GM12878 (cell line): Measurements from ENCODE around the gene DENND1A. TPM values are rescaled to one million over a fixed set of nuclear protein-coding genes. Genes with fewer than 3 reads are reported as not detected.
A peak's percentile ranks its signal among the peaks of the same experiment; 100 is the strongest.
"Not testable (repeated sequence)": the region's sequence is repeated elsewhere in the genome, so short reads cannot be mapped to it uniquely, and the experiment has no call there.

ENCODE experiments used
- ATAC-seq: fragments of 200-7000 bp; cut with Tn5 transposase; 3 replicates; pipeline ENCODE4 v1.9.1; 2020; ENCODE audit warnings: mild to moderate bottlenecking, moderate library complexity
- BruUV-seq: library from RNA; stranded (reverse); fragments of 400-500 nt; replicated peaks from 2 replicates; lab custom pipeline; 2021; lab: Mats Ljungman, UMichigan
- CTCF ChIA-PET: fragments of 300-600 bp; sonication (Branson Sonifier 250); formaldehyde crosslinking; extraction: SDS; loops from one replicate; lab custom pipeline; 2021; ENCODE audit warnings: inconsistent platforms; lab: Yijun Ruan, JAX
- POLR2A ChIA-PET: fragments of 350-600 bp; formaldehyde crosslinking; extraction: SDS; loops from one replicate; lab custom pipeline; 2021; ENCODE audit warnings: inconsistent platforms; lab: Charles Lee
- RAD21 ChIA-PET: fragments of 300-600 bp; sonication (Branson Sonifier 250); formaldehyde crosslinking; loops from one replicate; lab custom pipeline; 2023; ENCODE audit warnings: antibody characterized with exemption; ENCODE audit not compliant: unreplicated experiment; lab: Charles Lee
- SMC1A ChIA-PET: fragments of 300-600 bp; sonication (Branson Sonifier 250); formaldehyde crosslinking; loops from one replicate; lab custom pipeline; 2023; ENCODE audit not compliant: unreplicated experiment, uncharacterized antibody; lab: Charles Lee
- DNase-seq: peaks from one replicate; pipeline ENCODE4 v3.0.0-alpha.2; 2011; ENCODE audit warnings: low read depth, low spot score
- FAIRE-seq: peaks from 3 replicates; lab custom pipeline; 2011; peaks lifted over from hg19 to GRCh38; lab: Jason Lieb, UNC
- H2AFZ ChIP-seq: 2 replicates; pipeline ENCODE4 v1.6.0; 2011; ENCODE audit warnings: low read depth, low read length, control low read depth; ENCODE audit not compliant: control insufficient read depth
- H3K27ac ChIP-seq: 2 replicates; pipeline ENCODE4 v1.5.1; 2011; ENCODE audit warnings: control low read depth; ENCODE audit not compliant: control insufficient read depth, insufficient read depth
- H3K27me3 ChIP-seq, 2 experiments: replicated peaks in 1 of 2; 2 replicates each; pipeline versions ENCODE4 v1.6.0 to v1.6.1; 2011; ENCODE audit warnings: low read length in 1 of 2; ENCODE audit not compliant: control insufficient read depth in 2 of 2, insufficient read depth in 2 of 2
- H3K36me3 ChIP-seq, 2 experiments: 2 replicates each; pipeline ENCODE4 v1.5.1; 2011; ENCODE audit warnings: low read length in 1 of 2; ENCODE audit not compliant: control insufficient read depth in 2 of 2, insufficient read depth in 2 of 2
- H3K4me1 ChIP-seq: 2 replicates; pipeline ENCODE4 v1.6.1; 2011; ENCODE audit warnings: mild to moderate bottlenecking, low read length, moderate library complexity, mixed read lengths; ENCODE audit not compliant: control insufficient read depth, insufficient read depth
- H3K4me2 ChIP-seq: 2 replicates; pipeline ENCODE4 v1.6.0; 2011; ENCODE audit warnings: control low read depth; ENCODE audit not compliant: control insufficient read depth, insufficient read depth
- H3K4me3 ChIP-seq: fragments of 200-600 bp; sonication (generic); 2 replicates; pipeline ENCODE4 v1.5.1; 2016
- H3K79me2 ChIP-seq: 2 replicates; pipeline ENCODE4 v1.6.0; 2011; ENCODE audit warnings: low read length; ENCODE audit not compliant: control insufficient read depth, insufficient read depth
- H3K9ac ChIP-seq: 2 replicates; pipeline ENCODE4 v1.8.0; 2011; ENCODE audit warnings: low read length, control low read depth, mixed read lengths; ENCODE audit not compliant: control insufficient read depth, insufficient read depth
- H3K9me3 ChIP-seq: replicated peaks from 3 replicates; pipeline ENCODE4 v1.5.1; 2011; ENCODE audit warnings: mild to moderate bottlenecking, low read length; ENCODE audit not compliant: control insufficient read depth, insufficient read depth
- H4K20me1 ChIP-seq: 2 replicates; pipeline ENCODE4 v1.6.0; 2011; ENCODE audit not compliant: control insufficient read depth, insufficient read depth
- HDGF ChIP-seq: fragments of 450-650 bp; IDR thresholded peaks from 2 replicates; pipeline ENCODE4 v1.6.1; 2016; ENCODE audit warnings: antibody characterized with exemption
- POLR2A ChIP-seq: IDR thresholded peaks from 2 replicates; pipeline ENCODE4 v1.6.1; 2011; ENCODE audit warnings: low read depth, mild to moderate bottlenecking, low read length
- SMARCA5 ChIP-seq: fragments of 450-650 bp; IDR thresholded peaks from 2 replicates; pipeline ENCODE4 v1.6.1; 2017; ENCODE audit warnings: mild to moderate bottlenecking
- WGBS: methylation state at CpG from one replicate; pipeline ENCODE4 v1.1.6; 2016; ENCODE audit warnings: low lambda C conversion rate; ENCODE audit not compliant: insufficient replicate concordance, insufficient coverage; ENCODE audit errors: missing lambda C conversion rate; 5-methylcytosine and 5-hydroxymethylcytosine counted together
- in situ Hi-C: fragments of 300-500 bp; cut with MboI; formaldehyde crosslinking; loops from 9 replicates; pipeline ENCODE4 v1.14.3; 2018; ENCODE audit warnings: mixed read lengths
- intact Hi-C: fragments of 100-400 bp; cut with micrococcal nuclease; formaldehyde crosslinking; loops from one replicate; pipeline ENCODE4 v1.14.2; 2022; ENCODE audit not compliant: unreplicated experiment
- polyA plus RNA-seq, 11 experiments: library from polyadenylated mRNA; depleted of rRNA in 4 of 11; unstranded in 6 of 11; stranded (reverse) in 5 of 11; fragments of >200 nt; fragmentation: Nextera tagmentation in 4 of 11; fragmentation: Illumina TruSeq in 1 of 11; extraction: Ambion mirVana in 4 of 11; extraction: Trizol in 1 of 11; gene quantifications; 1 replicate in 1 of 11; 2 replicates in 10 of 11; pipeline versions ENCODE4 v1.2.1 to v1.2.3, GENCODE V29; 2011 to 2016; ENCODE audit warnings: inconsistent platforms in 2 of 11, missing spikeins in 2 of 11, low read depth in 1 of 11
- total RNA-seq, 4 experiments: library from RNA; depleted of rRNA in 3 of 4; stranded (reverse); fragments of >200 nt in 3 of 4; fragmentation: Illumina TruSeq in 1 of 4; extraction: Trizol in 1 of 4; gene quantifications; 2 replicates each; pipeline versions ENCODE4 v1.2.1 to v1.2.3, GENCODE V29; 2013 to 2021

DENND1A gene
- total and polyA plus RNA-seq, 10 of the 15 experiments (the other 5 are each of a cell fraction or from before 2014, with no cell fraction given): 14.1 to 48.6 (median 35.2) TPM

DNA sequence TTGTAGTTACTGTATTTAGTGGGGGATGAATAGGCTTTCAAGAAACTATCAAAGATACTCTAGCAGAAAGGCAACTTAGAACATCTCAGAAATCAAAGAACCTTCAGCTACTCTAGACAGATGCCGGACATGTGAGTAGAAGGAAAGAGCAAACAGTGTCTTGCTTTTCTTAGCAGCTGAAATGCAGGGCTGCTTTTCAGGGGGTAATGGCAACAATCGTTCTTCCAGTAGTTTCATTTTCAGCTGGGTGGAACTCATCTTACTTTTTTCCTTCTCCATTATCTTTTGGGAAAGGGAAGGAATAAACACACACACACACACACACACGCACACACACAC is 292.4 kb downstream of the DENND1A start:
- Histone ChIP-seq H3K9ac (no peak overlapping the region), H3K4me3 (no peak overlapping the region), H3K27me3 (no peaks in the 10 kb centered on the region), H3K27ac (no peak overlapping the region), H3K36me3 (no peaks in the 10 kb centered on the region; a peak in 1 of 4 replicates), H3K79me2 (no peaks in the 10 kb centered on the region), H3K9me3 (no peaks in the 10 kb centered on the region), H4K20me1 (no peaks in the 10 kb centered on the region), H3K4me1 (peaks cover 7% of the 10 kb centered on the region), H3K4me2 (peak overlapping the region; percentile 57), H2AFZ (no peak overlapping the region)
- no peak for FAIRE-seq
- RAD21 ChIA-PET: interaction anchor here (0.7 to 4.1 kb wide), 35 partner anchors 11 to 407 kb away, joined by 3 to 22 read pairs (median 4); partner anchors contain the start of gene DENND1A
- POLR2A ChIA-PET: interaction anchor here (0.5 to 1.3 kb wide), 10 partner anchors 9 to 451 kb away, joined by 3 to 8 read pairs (median 4); no protein-coding TSS in a partner anchor
- in situ Hi-C loops: no loop called here
- peak; percentile 16; the same call in 1 of the 2 replicates for TF ChIP-seq SMARCA5
- 0 out of 2 replicates have a peak, but pooled peaks have one; percentile 29 for TF ChIP-seq HDGF
- no peak for TF ChIP-seq POLR2A
- no peak for DNase-seq
- BruUV-seq: no TSS peak
- CTCF ChIA-PET: interaction anchor here (0.6 to 2.7 kb wide), 17 partner anchors 11 to 403 kb away, joined by 3 to 10 read pairs (median 3); no protein-coding TSS in a partner anchor
- SMC1A ChIA-PET: interaction anchor here (0.7 to 3.9 kb wide), 42 partner anchors 9 to 451 kb away, joined by 3 to 26 read pairs (median 4); no protein-coding TSS in a partner anchor
- intact Hi-C loops: loop anchor here (5.0 kb wide), 1 partner anchor 365 kb away; no protein-coding TSS in a partner anchor
- 75% methylated on average over 3 of the region's 3 CpGs for WGBS
- peak; percentile 25; the same call in 2 of the 3 replicates for ATAC-seq

DNA sequence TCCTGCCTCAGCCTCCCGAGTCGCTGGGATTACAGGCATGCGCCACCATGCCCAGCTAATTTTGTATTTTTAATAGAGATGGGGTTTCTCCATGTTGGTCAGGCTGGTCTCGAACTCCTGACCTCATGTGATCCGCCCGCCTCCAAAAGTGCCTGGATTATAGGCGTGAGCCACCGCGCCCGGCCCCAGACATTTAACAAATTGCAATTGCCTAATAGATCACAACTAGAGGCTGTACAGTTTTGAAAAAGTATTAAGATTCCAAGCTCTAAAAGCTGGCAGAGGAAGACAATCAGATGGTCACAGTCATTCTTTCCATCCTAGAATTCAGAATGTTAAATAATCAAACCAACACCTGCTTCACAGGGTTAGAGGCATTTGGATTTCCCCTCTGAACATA is 293.1 kb downstream of the DENND1A start:
- H3K36me3 ChIP-seq, H2AFZ ChIP-seq, H3K4me2 ChIP-seq, BruUV-seq, in situ Hi-C loops, H3K79me2 ChIP-seq, ATAC-seq, H3K9ac ChIP-seq, H3K4me3 ChIP-seq, FAIRE-seq, H3K27ac ChIP-seq, H3K4me1 ChIP-seq, DNase-seq, H3K27me3 ChIP-seq, H3K9me3 ChIP-seq, H4K20me1 ChIP-seq: not testable (repeated sequence)
- SMC1A ChIA-PET: interaction anchor here (0.7 to 3.9 kb wide), 18 partner anchors 13 to 452 kb away, joined by 3 to 26 read pairs (median 4); no protein-coding TSS in a partner anchor
- RAD21 ChIA-PET: interaction anchor here (1.2 to 4.1 kb wide), 10 partner anchors 25 to 404 kb away, joined by 3 to 22 read pairs (median 6); no protein-coding TSS in a partner anchor
- CTCF ChIA-PET: interaction anchor here (0.6 to 2.7 kb wide), 4 partner anchors 22 to 404 kb away, joined by 3 to 10 read pairs (median 4); no protein-coding TSS in a partner anchor
- POLR2A ChIA-PET: interaction anchor here (1.0 kb wide), 1 partner anchor 16 kb away, joined by 3 read pairs; no protein-coding TSS in a partner anchor
- WGBS: 98% methylated on average over 10 of the region's 10 CpGs
- intact Hi-C loops: loop anchor here (5.0 kb wide), 1 partner anchor 365 kb away; no protein-coding TSS in a partner anchor
